Measurements from ENCODE around the gene HPN. TPM values are rescaled to one million over a fixed set of nuclear protein-coding genes. Genes with fewer than 3 reads are reported as not detected.
A peak's percentile ranks its signal among the peaks of the same experiment; 100 is the strongest.

The HPN gene
- total RNA-seq, 1 experiment from 2014 or later = 10.6 TPM

DNA sequence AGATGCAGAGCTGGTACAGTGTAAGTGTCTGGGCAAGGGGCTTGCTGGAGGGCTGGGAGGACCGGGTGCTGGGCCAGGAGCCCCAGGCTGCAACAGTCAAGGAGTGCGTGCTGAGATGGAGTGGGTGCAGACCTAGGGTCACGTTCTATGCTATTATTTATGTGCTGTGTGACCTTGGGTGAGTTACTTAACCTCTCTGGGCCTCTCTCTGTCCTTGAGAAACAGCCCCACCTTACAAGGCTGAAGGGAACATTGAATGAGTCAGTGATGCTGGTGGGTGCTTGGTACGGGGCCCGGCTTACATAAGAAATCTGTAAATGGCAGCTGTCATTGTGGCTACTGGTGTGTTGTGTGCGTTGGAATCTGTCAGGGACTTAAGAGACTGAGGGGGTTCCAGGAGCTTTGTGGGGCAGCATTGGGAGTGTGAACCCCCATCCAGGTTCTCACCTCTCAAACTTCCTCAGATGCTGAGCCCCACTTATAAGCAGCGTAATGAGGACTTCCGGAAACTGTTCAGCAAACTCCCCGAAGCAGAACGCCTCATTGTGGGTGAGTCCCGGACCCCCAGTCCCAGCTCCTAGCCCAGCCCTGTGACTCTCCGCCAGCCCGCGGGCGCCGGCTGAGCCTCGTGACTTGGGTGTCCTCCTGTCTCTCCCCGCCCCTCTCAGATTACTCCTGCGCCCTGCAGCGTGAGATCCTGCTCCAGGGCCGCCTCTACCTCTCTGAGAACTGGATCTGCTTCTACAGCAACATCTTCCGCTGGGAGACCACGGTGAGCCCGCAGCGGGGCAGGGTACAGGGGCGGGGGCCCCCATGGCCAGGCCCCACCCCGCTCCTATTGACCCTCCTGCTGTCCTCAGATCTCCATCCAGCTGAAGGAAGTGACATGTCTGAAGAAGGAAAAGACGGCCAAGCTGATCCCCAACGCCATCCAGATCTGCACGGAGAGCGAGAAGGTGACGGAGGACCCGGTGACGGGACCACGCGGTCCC, 31.8 kb upstream of the HPN start:
- Histone ChIP-seq H3K27ac (ENCODE audit: insufficient read length, low read depth, low read length) (no peak overlapping the region), H3K9ac (ENCODE audit: extremely low read depth, insufficient read length, low read length) (no peak overlapping the region), H4K5ac (ENCODE audit: insufficient read length, low read depth, low read length) (no peak overlapping the region), H3K18ac (ENCODE audit: insufficient read length, low read depth, low read length) (no peak overlapping the region), H3K14ac (ENCODE audit: insufficient read depth, low read length) (no peak overlapping the region), H2BK120ac (ENCODE audit: low read depth, low read length, poor library complexity, severe bottlenecking) (no peak overlapping the region), H4K91ac (ENCODE audit: insufficient read length, low read depth, low read length) (no peak overlapping the region), H3K79me1 (ENCODE audit: insufficient read depth, low read depth, low read length, poor library complexity, severe bottlenecking) (peaks cover 9% of the 10 kb centered on the region), H3K4me2 (ENCODE audit: insufficient read depth, insufficient read length, low read length) (no peak overlapping the region), H3K23me2 (ENCODE audit: insufficient read length, low read depth, low read length, poor library complexity, severe bottlenecking) (no peaks in the 10 kb centered on the region), H4K20me1 (ENCODE audit: control insufficient read depth, insufficient read depth, insufficient read length) (peaks cover 2% of the 10 kb centered on the region), H3K79me2 (ENCODE audit: insufficient read depth, low read length) (peaks cover 14% of the 10 kb centered on the region; the same call in 1 of the 2 replicates), H2BK12ac (ENCODE audit: insufficient read length, low read depth, low read length) (no peak overlapping the region), H3K56ac (ENCODE audit: insufficient read length, low read depth, low read length) (no peak overlapping the region), H3K23ac (ENCODE audit: insufficient read length, low read depth, low read length) (no peak overlapping the region), H3K27me3 (ENCODE audit: insufficient read depth, low read length) (no peaks in the 10 kb centered on the region), H2BK5ac (ENCODE audit: insufficient read length, low read length) (no peak overlapping the region), H2AK5ac (ENCODE audit: insufficient read length, low read length) (no peak overlapping the region), H3K9me3 (ENCODE audit: control insufficient read depth, low read depth, low read length) (no peaks in the 10 kb centered on the region), H3T11ph (ENCODE audit: low read length) (no peak overlapping the region), H4K8ac (replicated peaks; ENCODE audit: insufficient read length, low read depth, low read length) (no peak overlapping the region), H3K4ac (ENCODE audit: low read depth, low read length) (no peak overlapping the region), H2BK20ac (ENCODE audit: low read depth, low read length, poor library complexity, severe bottlenecking) (no peak overlapping the region), H2BK15ac (ENCODE audit: low read depth, low read length) (no peak overlapping the region), H3K4me1 (ENCODE audit: insufficient read depth, low read length) (no peaks in the 10 kb centered on the region), H2AFZ (ENCODE audit: low read length) (no peak overlapping the region)
- Mint-ChIP-seq H3K36me3 (ENCODE audit: insufficient read depth in 1 of 3, low read depth in 3 of 3) (peaks cover 65 to 85% (median 81%) of the 10 kb centered on the region in 3 experiments; a peak in 6 of 7 replicates), H3K4me3 (no peak overlapping the region), H3K27ac (peak overlapping the region in 1 of 3 experiments; percentile 64; a peak in 3 of 7 replicates), H3K4me1 (0 out of 4 replicates have a peak, but pooled peaks cover 0 to 6% of the 10 kb centered on the region in 2 experiments), H3K9me3 (no peaks in the 10 kb centered on the region), H3K27me3 (ENCODE audit: low read depth) (no peaks in the 10 kb centered on the region)
- no peak for DNase-seq
- WGBS (ENCODE audit: extremely low coverage, insufficient read length, low lambda C conversion rate) = no CpG with 5 or more reads among the region's 36 CpGs
- TF ChIP-seq, protein P1, sequence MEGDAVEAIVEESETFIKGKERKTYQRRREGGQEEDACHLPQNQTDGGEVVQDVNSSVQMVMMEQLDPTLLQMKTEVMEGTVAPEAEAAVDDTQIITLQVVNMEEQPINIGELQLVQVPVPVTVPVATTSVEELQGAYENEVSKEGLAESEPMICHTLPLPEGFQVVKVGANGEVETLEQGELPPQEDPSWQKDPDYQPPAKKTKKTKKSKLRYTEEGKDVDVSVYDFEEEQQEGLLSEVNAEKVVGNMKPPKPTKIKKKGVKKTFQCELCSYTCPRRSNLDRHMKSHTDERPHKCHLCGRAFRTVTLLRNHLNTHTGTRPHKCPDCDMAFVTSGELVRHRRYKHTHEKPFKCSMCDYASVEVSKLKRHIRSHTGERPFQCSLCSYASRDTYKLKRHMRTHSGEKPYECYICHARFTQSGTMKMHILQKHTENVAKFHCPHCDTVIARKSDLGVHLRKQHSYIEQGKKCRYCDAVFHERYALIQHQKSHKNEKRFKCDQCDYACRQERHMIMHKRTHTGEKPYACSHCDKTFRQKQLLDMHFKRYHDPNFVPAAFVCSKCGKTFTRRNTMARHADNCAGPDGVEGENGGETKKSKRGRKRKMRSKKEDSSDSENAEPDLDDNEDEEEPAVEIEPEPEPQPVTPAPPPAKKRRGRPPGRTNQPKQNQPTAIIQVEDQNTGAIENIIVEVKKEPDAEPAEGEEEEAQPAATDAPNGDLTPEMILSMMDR (conservative IDR thresholded peaks at IDR 0.05) = no peak

All from H9 (cell line).